Mucosa of stomach (tissue), 1 donor: ENCODE results near the gene MED31.
A peak's percentile ranks its signal among the peaks of the same experiment; 100 is the strongest.

Experiments used
- H3K27me3 ChIP-seq: one replicate; pipeline ENCODE4 v1.7.0; 2013; ENCODE audit warnings: mild to moderate bottlenecking, low read length; ENCODE audit not compliant: control insufficient read depth, insufficient read depth
- H3K36me3 ChIP-seq: one replicate; pipeline ENCODE4 v1.7.0; 2013; ENCODE audit warnings: low read length; ENCODE audit not compliant: control insufficient read depth, insufficient read depth
- H3K4me1 ChIP-seq: one replicate; pipeline ENCODE4 v1.7.0; 2013; ENCODE audit warnings: mild to moderate bottlenecking, low read length; ENCODE audit not compliant: control insufficient read depth, insufficient read depth
- H3K4me3 ChIP-seq: one replicate; pipeline ENCODE4 v1.7.0; 2013; ENCODE audit warnings: low read length
- H3K9ac ChIP-seq: one replicate; pipeline ENCODE4 v1.7.0; 2013; ENCODE audit warnings: mild to moderate bottlenecking, low read length, moderate library complexity
- H3K9me3 ChIP-seq: one replicate; pipeline ENCODE4 v1.7.0; 2013; ENCODE audit warnings: mild to moderate bottlenecking, low read length, moderate library complexity; ENCODE audit not compliant: control insufficient read depth
- donor health status: Pancreatic carcinoma.

MED31 gene

GRCh38 chr17:6642592-6642991 is 8.8 kb downstream of the MED31 start:
- H3K36me3 ChIP-seq, result no peaks in the 10 kb centered on the region
- no peak overlapping the region for H3K9ac ChIP-seq
- H3K4me1 ChIP-seq, result peaks cover 21% of the 10 kb centered on the region
- no peaks in the 10 kb centered on the region for H3K9me3 ChIP-seq
- no peaks in the 10 kb centered on the region for H3K27me3 ChIP-seq
- H3K4me3 ChIP-seq, result no peak overlapping the region

GRCh38 chr17:6641247-6641863 is 10.1 kb downstream of the MED31 start:
- peaks cover 21% of the 10 kb centered on the region for H3K4me1 ChIP-seq
- no peaks in the 10 kb centered on the region for H3K36me3 ChIP-seq
- H3K9ac ChIP-seq, result peak overlapping the region; percentile 62
- H3K27me3 ChIP-seq, result no peaks in the 10 kb centered on the region
- no peaks in the 10 kb centered on the region for H3K9me3 ChIP-seq
- H3K4me3 ChIP-seq, result peak overlapping the region; percentile 88

GRCh38 chr17:6640536-6641246 is 10.7 kb downstream of the MED31 start, which contains the start of the genes KIAA0753 and TXNDC17:
Gene KIAA0753 (minus strand): TSS chr17:6640711. CDS start chr17:6635103, 5,608 bp downstream.
Gene TXNDC17 (plus strand): TSS chr17:6641060. CDS start chr17:6641083, 23 bp downstream.
- Histone ChIP-seq H3K4me1 (peaks cover 21% of the 10 kb centered on the region), H3K9me3 (no peaks in the 10 kb centered on the region), H3K27me3 (no peaks in the 10 kb centered on the region), H3K4me3 (peak within 1 kb of the TSS; percentile 88), H3K9ac (peak within 1 kb of the TSS; percentile 62), H3K36me3 (no peaks in the 10 kb centered on the region)

GRCh38 chr17:6639586-6640535 is 11.5 kb downstream of the MED31 start:
- peaks cover 21% of the 10 kb centered on the region for H3K4me1 ChIP-seq
- no peaks in the 10 kb centered on the region for H3K9me3 ChIP-seq
- peak overlapping the region; percentile 88 for H3K4me3 ChIP-seq
- no peaks in the 10 kb centered on the region for H3K36me3 ChIP-seq
- peak overlapping the region; percentile 62 for H3K9ac ChIP-seq
- H3K27me3 ChIP-seq, result no peaks in the 10 kb centered on the region

- no peaks in the 10 kb centered on the region for H3K36me3 ChIP-seq
- H3K27me3 ChIP-seq, result no peaks in the 10 kb centered on the region
- peaks cover 21% of the 10 kb centered on the region for H3K4me1 ChIP-seq
- H3K9ac ChIP-seq, result peak overlapping the region; percentile 62
- H3K4me3 ChIP-seq, result peak overlapping the region; percentile 64
- no peaks in the 10 kb centered on the region for H3K9me3 ChIP-seq
Observed at GRCh38 chr17:6639014-6639585, 12.3 kb downstream of the MED31 start.

GRCh38 chr17:6638046-6638908 is 13.1 kb downstream of the MED31 start:
- Histone ChIP-seq H3K9me3 (no peaks in the 10 kb centered on the region), H3K27me3 (no peaks in the 10 kb centered on the region), H3K4me1 (peaks cover 21% of the 10 kb centered on the region), H3K4me3 (no peak overlapping the region), H3K9ac (peak overlapping the region; percentile 62), H3K36me3 (no peaks in the 10 kb centered on the region)

- H3K27me3 ChIP-seq, result no peaks in the 10 kb centered on the region
- H3K4me3 ChIP-seq, result no peak overlapping the region
- H3K9me3 ChIP-seq, result no peaks in the 10 kb centered on the region
- peaks cover 21% of the 10 kb centered on the region for H3K4me1 ChIP-seq
- H3K9ac ChIP-seq, result no peak overlapping the region
- no peaks in the 10 kb centered on the region for H3K36me3 ChIP-seq
Observed at GRCh38 chr17:6637458-6637840, 14.0 kb downstream of the MED31 start.

- no peaks in the 10 kb centered on the region for H3K27me3 ChIP-seq
- no peaks in the 10 kb centered on the region for H3K36me3 ChIP-seq
- no peak overlapping the region for H3K9ac ChIP-seq
- H3K4me3 ChIP-seq, result no peak overlapping the region
- H3K9me3 ChIP-seq, result no peaks in the 10 kb centered on the region
- H3K4me1 ChIP-seq, result peaks cover 18% of the 10 kb centered on the region
Observed at GRCh38 chr17:6636616-6637457, 14.6 kb downstream of the MED31 start.

GRCh38 chr17:6636105-6636504 is 15.3 kb downstream of the MED31 start:
- Histone ChIP-seq H3K27me3 (no peaks in the 10 kb centered on the region), H3K4me1 (peaks cover 14% of the 10 kb centered on the region), H3K4me3 (no peak overlapping the region), H3K9ac (no peak overlapping the region), H3K9me3 (no peaks in the 10 kb centered on the region), H3K36me3 (no peaks in the 10 kb centered on the region)

GRCh38 chr17:6633263-6633662 is 18.1 kb downstream of the MED31 start:
- H3K27me3 ChIP-seq, result no peaks in the 10 kb centered on the region
- no peak overlapping the region for H3K9ac ChIP-seq
- H3K4me1 ChIP-seq, result peaks cover 1% of the 10 kb centered on the region
- H3K4me3 ChIP-seq, result no peak overlapping the region
- no peaks in the 10 kb centered on the region for H3K36me3 ChIP-seq
- no peaks in the 10 kb centered on the region for H3K9me3 ChIP-seq
